NOMO-1 (cell line): ENCODE results near the gene ZNF697.

Experiments
- DNase-seq, 2 experiments: peaks; one replicate each; lab custom pipeline; 2025; ENCODE audit not compliant: unreplicated experiment in 2 of 2; lab: John Stamatoyannopoulos, UW

The ZNF697 gene

GRCh38 chr1:119667173-119667572 lies 19.1 kb upstream of the ZNF697 start:
- no peak for DNase-seq

- no peak for DNase-seq
Measured at GRCh38 chr1:119664067-119664466, 16.0 kb upstream of the ZNF697 start.

GRCh38 chr1:119662034-119662437 lies 14.0 kb upstream of the ZNF697 start:
- no peak for DNase-seq

- no peak for DNase-seq
Measured at GRCh38 chr1:119660253-119661083, 12.4 kb upstream of the ZNF697 start.

- no peak for DNase-seq
Measured at GRCh38 chr1:119659628-119660027, 11.6 kb upstream of the ZNF697 start.

- no peak for DNase-seq
Measured at GRCh38 chr1:119656410-119656955, 8.4 kb upstream of the ZNF697 start.

GRCh38 chr1:119655154-119655553 lies 7.1 kb upstream of the ZNF697 start:
- no peak for DNase-seq

- DNase-seq = no peak
Measured at GRCh38 chr1:119653839-119654170, 5.7 kb upstream of the ZNF697 start.

GRCh38 chr1:119653135-119653838 lies 5.2 kb upstream of the ZNF697 start:
- DNase-seq = no peak

GRCh38 chr1:119652587-119652986 lies 4.5 kb upstream of the ZNF697 start:
- DNase-seq = no peak

GRCh38 chr1:119651641-119652040 lies 3.6 kb upstream of the ZNF697 start:
- no peak for DNase-seq

- no peak for DNase-seq
Measured at GRCh38 chr1:119651133-119651532, 3.1 kb upstream of the ZNF697 start.

GRCh38 chr1:119648620-119649004 lies 546 bp upstream of the ZNF697 start:
- no peak for DNase-seq

- no peak for DNase-seq
Measured at GRCh38 chr1:119647228-119647733, 785 bp downstream of the ZNF697 start.

- no peak for DNase-seq
Measured at GRCh38 chr1:119646521-119647227, 1.4 kb downstream of the ZNF697 start.

GRCh38 chr1:119639109-119639508 lies 9.0 kb downstream of the ZNF697 start:
- DNase-seq = no peak

- no peak for DNase-seq
Measured at GRCh38 chr1:119637710-119638109, 10.4 kb downstream of the ZNF697 start.

GRCh38 chr1:119636491-119637089 lies 11.5 kb downstream of the ZNF697 start:
- no peak for DNase-seq

GRCh38 chr1:119635811-119636390 lies 12.2 kb downstream of the ZNF697 start:
- no peak for DNase-seq

GRCh38 chr1:119634016-119634415 lies 14.1 kb downstream of the ZNF697 start:
- DNase-seq = no peak
